Stimulated activated CD8-positive, alpha-beta memory T cell treated with anti-CD3 and anti-CD28 coated beads, Interleukin-7, amount 100 ng/mL, for 1 hour (primary cell): ENCODE data around the gene TBC1D28.
"Not testable (repeated sequence)": the region's sequence is repeated elsewhere in the genome, so short reads cannot be mapped to it uniquely, and the experiment has no call there.

ENCODE experiments used
- DNase-seq, 2 donors: peaks; one replicate each; pipeline ENCODE4 v3.0.0-alpha.2; 2020; ENCODE audit warnings: low read depth in 2 of 2

The TBC1D28 gene

DNA sequence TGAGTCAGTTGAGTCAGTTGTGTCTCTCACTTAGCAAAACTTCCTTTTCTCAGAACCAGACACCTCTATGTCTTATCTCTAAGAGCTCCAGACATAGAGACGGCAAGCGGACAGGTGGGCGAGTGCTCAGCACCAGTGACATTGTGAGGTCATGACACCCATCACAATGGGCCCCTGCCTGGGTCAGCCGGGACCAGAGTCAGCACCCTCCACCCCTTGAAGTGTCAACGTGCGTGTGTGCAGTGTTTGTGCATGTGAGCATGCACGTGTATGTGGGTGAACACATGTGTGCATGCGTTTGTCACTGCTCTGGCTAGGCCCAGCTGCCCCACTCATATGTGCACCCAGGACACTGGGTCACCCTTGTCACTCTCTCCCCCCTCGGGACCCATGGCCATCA, at the start of gene TBC1D28:
Gene TBC1D28, minus strand, starts transcription at position 101 of the 400 bp plus-strand sequence. CDS start 3,039 bp downstream, outside the sequence.
- not testable (repeated sequence) for DNase-seq

DNA sequence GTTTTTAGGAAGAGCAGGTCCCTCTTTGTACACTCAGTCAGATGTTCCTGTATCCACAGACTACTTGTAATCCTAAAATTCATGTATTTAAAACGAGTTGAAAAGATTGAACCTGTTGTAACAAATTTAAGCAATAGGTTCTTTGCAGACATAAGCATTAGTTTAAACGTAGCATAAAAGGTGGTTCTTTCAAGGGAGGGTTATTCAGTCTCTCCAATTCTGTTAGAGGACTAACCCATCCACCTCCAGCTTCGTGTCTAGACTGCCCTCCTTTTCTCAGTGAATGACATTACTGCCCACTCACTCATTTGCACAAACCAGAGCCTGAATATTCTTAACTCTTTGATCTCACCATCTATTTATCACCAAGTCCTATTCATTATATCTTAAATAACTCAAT, 38.5 kb upstream of the TBC1D28 start:
- not testable (repeated sequence) for DNase-seq

DNA sequence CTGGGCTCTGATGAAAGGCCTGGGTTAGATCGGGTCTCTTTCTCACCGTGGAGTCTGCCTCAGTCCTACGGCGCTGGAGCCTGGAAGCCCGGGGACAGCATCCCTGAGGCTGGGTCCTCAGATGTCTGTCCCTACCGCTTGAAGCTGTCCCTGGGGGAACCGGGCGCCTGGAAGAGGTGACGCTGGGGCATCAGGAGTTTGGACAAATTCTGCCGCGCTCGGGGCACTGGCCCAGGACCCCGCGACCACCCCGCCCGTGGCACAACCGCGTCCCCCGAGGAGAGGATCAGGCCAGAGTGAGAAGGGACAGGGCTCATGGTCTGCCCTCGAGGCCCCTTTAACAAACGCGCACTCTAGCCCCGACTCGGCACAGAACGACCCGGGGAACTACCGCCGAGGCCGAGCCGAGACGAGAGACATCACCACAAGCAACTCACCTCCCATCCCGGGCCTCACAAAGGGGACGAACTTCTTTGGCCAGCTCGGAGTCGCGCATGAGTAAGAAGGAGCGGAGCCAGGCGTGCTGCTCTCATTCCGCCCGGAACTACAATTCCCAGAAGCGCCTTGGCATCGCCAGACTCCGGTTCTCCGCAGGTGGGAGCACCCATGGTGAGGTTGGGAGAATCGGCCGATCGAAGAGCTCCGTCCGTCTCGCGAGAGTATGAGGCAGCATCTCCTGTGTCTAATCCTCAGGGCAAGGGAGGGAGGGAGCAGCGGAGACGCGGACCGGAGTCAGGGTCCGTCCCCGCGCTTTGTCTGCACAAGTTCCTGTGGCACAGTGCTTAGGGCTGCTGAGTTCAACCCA, 37.8 kb upstream of the TBC1D28 start, which contains the start of gene FOXO3B:
Gene FOXO3B, minus strand, starts transcription at position 548 of the 805 bp plus-strand sequence. CDS start 663 bp downstream, outside the sequence.
- DNase-seq = peak; percentile 17 to 53

DNA sequence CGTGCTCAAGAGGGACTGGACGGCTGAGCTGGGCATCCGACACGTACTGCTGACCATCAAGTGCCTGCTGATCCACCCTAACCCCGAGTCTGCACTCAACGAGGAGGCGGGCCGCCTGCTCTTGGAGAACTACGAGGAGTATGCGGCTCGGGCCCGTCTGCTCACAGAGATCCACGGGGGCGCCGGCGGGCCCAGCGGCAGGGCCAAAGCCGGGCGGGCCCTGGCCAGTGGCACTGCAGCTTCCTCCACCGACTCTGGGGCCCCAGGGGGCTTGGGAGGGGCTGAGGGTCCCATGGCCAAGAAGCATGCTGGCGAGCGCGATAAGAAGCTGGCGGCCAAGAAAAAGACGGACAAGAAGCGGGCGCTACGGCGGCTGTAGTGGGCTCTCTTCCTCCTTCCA, 33.2 kb upstream of the TBC1D28 start:
- not testable (repeated sequence) for DNase-seq

DNA sequence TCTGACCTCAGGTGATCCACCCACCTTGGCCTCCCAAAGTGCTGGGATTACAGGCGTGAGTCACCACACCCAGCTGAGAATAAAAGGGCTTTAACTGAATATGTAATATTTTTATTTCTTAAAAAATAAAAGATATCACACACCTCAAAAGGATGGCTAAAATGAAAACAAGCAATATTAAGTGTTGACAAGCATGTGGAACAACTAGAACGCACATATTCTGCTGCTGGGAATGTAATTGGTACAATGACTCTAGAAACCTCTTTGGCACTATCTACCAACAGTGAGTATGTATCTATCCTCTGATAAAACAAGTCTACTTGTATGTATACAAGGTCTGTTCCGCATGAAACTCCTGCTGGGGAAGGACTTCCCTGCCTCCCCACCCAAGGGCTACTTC, 32.7 kb upstream of the TBC1D28 start:
- not testable (repeated sequence) for DNase-seq

DNA sequence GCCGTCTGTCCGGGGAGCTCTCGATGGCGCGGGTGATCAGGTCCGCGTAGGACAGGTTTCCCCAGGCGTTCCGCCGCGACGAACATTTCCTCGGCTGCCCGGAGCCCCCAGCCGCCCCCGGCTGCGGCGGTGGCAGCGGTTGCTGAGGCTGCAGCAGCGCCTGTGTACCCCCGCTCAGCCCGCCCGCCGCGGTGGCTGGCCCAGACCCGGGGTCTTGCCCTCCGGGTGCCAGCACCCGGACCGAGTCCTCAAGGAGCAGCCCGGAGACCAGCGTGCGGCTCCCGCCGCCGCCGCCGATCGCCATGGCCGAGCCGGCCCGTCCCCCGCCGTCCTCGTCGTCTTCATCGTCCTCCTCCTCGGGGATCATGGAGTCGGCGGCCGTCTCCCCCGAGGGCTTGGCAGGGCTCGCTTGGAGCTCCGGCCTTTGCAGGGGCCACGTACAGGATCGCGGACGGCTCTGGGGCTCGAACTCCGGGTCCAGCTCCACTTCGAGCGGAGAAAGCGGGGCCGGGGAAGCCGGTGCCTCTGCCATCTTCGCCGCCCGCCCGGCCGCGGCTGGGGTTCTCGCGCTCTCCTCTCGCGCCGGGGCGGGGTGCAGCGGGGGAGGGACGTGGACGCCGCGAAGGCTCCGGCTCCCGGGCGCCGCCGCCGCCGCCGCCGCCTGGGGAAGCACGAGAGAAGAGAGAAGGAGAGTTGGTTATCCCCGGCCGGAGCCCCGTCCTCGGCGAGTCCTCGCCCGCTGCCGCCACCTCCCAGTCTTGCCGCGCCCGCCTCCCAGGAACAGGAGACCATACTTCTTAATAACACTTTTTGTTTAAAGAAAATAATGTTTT, 28.4 kb upstream of the TBC1D28 start:
- not testable (repeated sequence) for DNase-seq

DNA sequence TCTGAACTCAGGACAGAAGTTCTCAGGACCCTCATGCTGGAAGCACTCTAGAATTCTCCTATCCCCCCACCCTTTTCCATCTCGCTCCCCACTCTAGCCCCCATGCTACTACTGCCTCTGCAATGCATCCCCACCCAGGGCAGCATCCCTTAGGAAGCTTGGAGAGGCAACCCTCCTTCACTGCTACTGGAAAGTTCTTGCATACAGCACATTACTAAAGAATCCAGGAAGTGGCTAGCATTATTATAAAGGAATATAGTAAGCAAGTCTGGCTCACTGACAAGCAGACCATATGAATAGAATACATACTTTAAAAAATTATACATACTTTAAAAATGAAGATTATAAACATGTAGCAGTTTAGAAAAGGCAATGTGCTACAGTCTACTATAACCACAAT, 24.4 kb upstream of the TBC1D28 start:
- not testable (repeated sequence) for DNase-seq

DNA sequence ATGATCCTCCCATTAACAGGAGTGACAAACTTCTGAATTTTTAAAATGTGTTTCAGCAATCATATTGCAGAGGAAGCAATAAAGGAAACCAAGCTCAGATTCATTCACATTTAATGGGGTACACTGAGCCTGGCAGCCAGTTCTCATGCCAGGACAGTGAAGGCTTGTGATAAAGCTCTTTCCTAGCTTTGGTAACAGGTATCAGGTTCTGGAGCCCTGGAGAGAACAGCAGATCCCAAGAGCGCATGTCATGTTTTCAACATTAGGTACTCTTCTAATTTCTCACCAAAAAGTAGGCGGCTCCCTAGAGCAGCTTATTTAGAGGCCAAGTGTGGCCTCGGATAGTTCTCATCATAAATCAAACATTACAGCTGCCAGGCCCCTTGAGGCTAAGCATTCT, 23.3 kb upstream of the TBC1D28 start:
- DNase-seq = not testable (repeated sequence)

DNA sequence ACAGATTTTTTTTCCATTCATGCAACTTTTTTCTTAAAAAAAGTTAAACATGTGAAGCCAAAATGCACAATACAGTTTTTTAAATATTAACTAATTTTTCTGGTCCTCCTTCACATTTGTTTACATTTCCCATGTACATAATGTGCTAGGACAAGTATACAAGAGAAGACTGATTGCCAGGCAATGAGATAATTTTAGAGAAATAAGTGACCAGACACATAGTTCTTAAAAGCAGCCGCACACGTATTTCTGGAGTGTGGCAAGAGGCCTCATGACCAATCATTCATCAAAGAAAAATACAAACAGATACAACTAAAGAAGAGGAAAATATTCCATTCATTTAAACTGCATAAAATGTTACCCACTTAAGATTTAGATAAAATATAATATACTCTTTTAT, 22.1 kb upstream of the TBC1D28 start:
- DNase-seq = not testable (repeated sequence)

DNA sequence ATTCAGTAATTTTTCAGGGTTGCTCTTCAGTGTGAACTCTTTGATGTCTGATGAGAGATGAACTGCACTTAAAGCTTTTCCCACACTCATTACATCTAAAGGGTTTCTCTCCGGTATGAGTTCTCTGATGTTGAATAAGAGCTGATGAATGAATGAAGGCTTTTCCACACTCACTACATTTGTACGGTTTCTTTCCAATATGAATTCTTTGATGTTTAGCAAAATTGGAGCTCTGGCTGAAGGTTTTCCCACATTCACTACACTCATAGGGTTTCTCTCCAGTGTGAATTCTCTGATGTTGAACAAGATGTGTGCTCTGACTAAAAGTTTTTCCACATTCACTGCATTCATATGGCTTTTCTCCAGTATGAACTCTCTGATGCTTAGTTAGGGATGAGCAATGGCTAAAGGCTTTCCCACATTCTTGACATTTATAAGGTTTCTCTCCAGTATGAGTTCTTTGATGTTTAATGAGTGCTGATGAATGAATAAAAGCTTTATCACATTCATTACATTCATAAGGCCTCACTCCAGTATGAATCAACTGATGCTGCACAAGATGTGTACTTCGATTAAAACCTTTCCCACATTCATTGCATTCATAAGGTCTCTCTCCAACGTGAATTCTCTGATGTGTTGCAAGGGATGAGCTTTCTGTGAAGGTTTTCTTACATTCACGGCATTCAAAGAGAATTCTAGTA, 17.9 kb upstream of the TBC1D28 start:
- not testable (repeated sequence) for DNase-seq

DNA sequence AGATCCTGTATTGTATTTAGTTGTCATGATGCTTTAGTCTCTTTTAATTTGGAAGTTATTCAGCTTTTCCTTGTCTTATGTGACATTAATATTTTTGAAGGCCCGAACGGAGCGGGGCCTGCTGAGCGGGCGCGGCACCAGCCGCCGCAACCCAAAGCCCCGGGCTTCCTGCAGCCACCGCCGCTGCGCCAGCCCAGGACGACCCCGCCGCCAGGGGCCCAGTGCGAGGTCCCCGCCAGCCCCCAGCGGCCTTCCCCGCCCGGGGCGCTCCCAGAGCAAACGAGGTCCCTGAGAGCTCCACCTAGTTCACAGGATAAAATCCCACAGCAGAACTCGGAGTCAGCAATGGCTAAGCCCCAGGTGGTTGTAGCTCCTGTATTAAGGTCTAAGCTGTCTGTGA, 5.9 kb upstream of the TBC1D28 start:
- not testable (repeated sequence) for DNase-seq

DNA sequence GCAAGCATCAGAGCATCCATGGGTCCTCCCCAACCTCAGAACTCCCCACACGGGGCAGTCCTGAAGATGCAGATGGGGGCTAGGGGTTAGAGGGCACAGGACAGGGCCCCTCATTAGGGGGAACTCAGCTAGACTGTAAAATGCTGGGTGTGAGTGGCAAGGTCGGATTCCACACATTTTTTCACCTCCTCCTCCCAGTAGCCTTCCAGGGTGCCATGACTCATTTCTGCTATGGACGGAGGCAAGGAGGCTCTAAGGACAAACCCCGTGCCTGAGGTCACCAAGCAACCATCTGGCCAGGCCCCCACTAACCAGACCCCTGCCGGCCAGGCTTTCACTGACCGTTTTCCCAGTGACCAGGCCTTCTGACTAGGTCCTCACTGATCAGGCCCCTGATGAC, 1.1 kb downstream of the TBC1D28 start:
- DNase-seq = not testable (repeated sequence)

DNA sequence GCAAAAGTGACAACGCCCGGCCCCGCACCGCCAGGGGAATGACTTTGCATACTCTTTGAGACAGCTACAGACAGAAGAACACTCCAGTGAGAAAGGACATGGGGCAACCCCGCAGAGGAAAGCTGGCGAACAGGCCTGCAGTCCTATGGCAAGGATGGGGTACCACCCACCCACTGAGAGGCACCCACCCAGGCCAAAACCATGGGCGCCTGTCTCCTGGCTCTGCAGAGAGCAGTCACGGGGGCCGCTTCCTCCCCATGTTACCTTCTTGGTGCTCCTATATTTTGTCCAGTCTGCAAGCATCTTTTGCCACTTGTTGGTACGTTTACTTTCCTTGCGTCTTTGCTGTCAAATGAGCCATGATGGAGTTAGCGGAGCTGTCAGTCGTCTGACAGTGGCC, 5.8 kb downstream of the TBC1D28 start:
- not testable (repeated sequence) for DNase-seq

DNA sequence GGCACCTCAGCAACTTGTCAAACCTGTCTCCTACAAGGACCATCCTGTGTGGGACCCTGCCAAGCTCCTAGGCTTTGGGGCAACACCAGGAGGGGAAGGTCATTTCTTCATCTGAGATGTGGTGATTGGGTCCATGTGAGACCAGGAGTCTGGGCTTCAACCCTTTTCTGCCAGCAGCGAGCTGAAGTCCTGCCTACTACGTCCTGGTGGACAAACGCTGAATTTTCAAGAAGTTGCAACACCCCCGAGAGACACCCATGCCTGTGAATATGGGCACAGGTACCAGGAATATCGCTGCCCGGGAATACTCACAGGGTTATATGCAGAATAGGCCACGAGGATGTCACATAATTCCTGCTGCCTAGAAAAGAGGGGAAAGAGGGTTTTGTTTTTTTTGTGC, 8.0 kb downstream of the TBC1D28 start:
- not testable (repeated sequence) for DNase-seq

DNA sequence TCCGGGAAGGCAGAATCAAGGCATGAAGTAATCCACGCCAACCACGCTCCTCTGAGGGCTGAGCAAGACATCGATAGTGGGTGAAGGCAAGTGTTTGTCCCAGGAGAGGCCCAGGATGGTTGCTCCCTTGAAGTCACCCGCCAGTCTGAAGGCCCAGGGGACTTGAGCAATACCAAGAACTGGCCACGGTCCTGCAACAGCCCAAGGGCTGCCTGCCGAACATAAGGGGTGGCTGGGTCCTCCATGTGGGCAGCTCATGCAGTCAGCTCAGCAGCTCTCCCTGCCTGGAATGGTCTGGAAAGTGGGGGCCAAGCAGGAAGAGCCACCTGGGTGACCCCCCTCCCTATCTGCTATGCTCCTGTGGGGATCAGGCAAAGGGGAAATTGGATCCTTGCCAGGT, 8.4 kb downstream of the TBC1D28 start:
- not testable (repeated sequence) for DNase-seq

DNA sequence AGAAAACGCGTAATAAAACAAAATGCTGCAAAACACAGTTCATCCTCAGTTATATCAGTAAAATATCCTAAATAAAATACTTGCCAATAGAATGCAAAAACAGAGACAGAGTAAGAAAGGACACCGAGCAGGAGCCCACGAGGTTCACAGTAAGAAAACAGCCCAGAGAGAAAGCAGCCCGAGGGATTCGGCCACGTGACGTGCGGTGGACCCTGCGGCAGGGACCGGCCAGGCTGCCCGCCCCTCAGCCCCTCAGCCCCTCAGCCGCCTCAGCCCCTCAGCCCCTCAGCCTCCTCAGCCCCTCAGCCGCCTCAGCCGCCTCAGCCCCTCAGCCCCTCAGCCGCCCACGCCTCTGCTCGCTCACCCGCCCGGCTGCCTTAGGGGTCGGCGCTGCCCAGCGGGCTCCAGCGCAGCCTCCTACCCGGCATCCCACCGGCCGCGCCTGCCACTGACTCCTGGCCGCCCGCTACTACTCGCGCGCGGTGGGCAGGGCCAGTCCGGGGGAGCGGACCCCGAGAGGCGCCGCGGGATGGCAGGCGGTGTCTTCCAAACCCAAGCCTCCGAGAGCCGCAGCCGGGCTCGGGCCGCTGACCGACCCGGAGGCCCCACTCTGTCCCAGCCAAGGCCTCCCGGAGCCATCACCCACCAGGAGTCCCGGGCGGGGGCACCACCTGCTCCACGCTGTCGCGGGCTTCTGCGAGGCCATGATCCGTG, 9.5 kb downstream of the TBC1D28 start:
- DNase-seq = not testable (repeated sequence)

DNA sequence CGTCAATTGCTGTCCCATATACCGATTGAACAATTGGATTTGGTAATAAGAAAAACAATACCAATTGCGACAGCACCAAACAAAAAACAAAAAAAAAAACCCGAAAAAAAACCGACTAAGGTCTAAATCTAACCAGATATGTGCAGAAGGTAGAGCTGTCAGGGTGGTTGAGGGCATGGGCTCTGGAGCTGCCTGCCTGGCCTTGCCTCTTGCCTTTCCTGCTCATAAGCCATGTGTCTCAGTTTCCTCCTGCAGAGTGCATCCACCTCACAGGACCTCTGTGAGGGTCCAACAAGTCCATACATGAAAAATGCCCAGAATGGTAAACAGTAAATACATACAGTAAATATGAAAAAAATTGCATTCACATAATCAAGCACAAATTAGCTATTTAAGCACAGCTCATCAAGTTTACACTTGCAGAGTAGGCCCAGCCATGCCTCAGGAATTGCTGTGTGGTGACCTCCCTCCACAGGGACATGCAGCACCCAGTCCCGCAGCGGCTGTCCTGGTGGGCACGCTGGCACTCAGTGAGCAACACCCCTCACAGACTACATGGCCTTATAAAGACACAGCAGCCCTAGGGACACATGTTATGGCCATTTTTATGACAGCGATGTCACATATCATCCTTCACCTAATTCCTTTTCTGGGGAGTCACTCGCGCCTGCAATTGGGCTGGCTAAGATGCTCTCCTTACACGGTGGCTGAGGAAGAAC, 17.9 kb downstream of the TBC1D28 start:
- DNase-seq = no peak

DNA sequence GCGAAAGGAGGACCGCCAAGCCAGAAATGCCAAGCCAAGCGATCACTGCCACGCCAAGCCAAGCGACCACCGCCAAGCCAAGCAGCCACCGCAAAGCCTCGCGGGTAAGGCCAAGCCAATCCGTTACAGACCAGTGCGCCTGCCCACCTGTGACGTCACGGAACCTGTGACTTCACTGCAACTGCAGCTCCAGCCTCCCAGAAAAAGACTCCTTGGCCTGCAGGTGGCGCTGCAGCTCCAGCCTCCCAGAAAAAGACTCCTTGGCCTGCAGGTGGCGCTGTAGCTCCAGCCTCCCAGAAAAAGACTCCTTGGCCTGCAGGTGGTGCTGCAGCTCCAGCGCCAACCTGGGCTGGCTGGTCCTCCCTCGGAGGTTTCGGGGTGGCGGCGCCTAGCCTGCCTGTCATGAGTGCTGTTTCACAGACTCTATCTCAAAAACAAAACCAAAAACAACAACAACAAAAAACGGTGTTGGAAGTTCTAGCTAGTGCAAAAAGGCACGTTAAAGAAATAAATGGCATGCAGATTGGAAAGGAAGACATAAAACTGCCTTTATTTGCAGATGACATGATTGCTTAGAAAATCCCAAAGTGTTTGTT, 18.6 kb downstream of the TBC1D28 start:
- DNase-seq = peak; percentile 81 to 92

DNA sequence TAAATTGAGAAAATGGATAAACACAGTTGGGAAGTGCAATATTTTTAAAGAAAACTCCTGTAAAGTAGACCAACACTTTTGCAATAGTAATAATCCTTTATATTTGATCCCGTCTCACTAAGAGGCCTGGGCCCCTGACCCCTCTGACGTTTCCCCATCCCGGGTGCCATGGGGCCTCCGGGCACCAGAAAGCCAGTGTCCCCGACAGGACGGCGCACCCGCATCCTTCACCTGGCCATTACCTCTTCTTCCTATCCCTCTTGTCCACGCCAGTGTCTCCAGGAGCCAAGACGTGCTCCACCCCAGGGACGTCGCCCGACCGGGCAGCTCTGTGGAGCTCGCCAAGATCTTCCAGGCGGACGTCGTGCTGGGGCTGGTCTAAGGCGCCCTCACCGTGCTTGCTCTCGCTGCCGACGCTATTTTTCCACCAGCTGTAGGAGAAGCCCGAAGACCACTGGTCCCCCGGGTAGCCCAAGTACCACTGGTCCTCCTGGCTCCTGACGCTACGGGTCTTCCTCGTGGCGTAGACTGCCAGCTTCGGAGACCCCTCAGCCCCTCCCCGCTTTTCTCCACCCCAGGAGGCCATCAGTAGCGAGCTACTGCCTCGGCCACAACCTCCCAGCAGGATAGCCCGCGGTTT, 19.2 kb downstream of the TBC1D28 start:
- DNase-seq = peak in 1 of 2 donors; percentile 3

DNA sequence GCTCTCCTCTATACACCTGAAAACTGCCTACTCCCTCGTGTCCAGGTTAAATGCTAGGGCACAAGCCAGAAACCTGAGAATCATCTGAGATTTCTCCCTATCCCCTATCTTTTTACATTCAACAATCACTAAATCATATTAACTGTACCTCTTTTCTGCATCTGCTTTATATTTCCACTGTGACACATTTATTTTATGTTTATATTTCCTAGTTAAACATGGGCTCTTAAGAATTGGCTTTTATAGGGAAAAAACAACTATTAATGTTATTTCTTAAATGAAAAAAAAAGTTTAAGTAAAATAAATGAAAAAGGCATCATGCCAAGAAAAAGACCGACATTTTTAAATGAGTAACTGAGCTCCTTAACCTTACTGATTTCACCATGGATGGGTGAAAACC, 26.6 kb downstream of the TBC1D28 start:
- not testable (repeated sequence) for DNase-seq
